Stimulated activated CD8-positive, alpha-beta memory T cell treated with anti-CD3 and anti-CD28 coated beads, Interleukin-2, amount 100 ng/mL, for 48 hours (primary cell): ENCODE measurements around the gene ARSG.
"Not testable (repeated sequence)": the region's sequence is repeated elsewhere in the genome, so short reads cannot be mapped to it uniquely, and the experiment has no call there.

Experiments used
- DNase-seq, 2 donors: peaks; one replicate each; pipeline ENCODE4 v3.0.0-alpha.2; 2020; ENCODE audit warnings: low read depth in 2 of 2

Gene ARSG

GRCh38 chr17:68329331-68329730, 38.0 kb downstream of the ARSG start:
- DNase-seq = no peak

- DNase-seq = not testable (repeated sequence)
Measured at GRCh38 chr17:68331932-68332331, 40.6 kb downstream of the ARSG start.

GRCh38 chr17:68334393-68334792, 43.1 kb downstream of the ARSG start:
- DNase-seq = no peak

GRCh38 chr17:68341482-68341881, 50.2 kb downstream of the ARSG start:
- DNase-seq = no peak

GRCh38 chr17:68343976-68344375, 52.7 kb downstream of the ARSG start:
- DNase-seq = no peak

- DNase-seq = peak in 1 of 2 donors; percentile 17
Measured at GRCh38 chr17:68344701-68345136, 53.4 kb downstream of the ARSG start.

GRCh38 chr17:68346448-68346847, 55.2 kb downstream of the ARSG start:
- peak; percentile 58 to 70 for DNase-seq

GRCh38 chr17:68347380-68347779, 56.1 kb downstream of the ARSG start:
- DNase-seq = no peak

- DNase-seq = no peak
Measured at GRCh38 chr17:68349157-68349556, 57.9 kb downstream of the ARSG start.

- DNase-seq = no peak
Measured at GRCh38 chr17:68351395-68351794, 60.1 kb downstream of the ARSG start.

- no peak for DNase-seq
Measured at GRCh38 chr17:68352041-68352440, 60.7 kb downstream of the ARSG start.

- DNase-seq = not testable (repeated sequence)
Measured at GRCh38 chr17:68352671-68353070, 61.4 kb downstream of the ARSG start.

- no peak for DNase-seq
Measured at GRCh38 chr17:68353111-68353521, 61.8 kb downstream of the ARSG start.

- not testable (repeated sequence) for DNase-seq
Measured at GRCh38 chr17:68354311-68354710, 63.0 kb downstream of the ARSG start.

GRCh38 chr17:68355108-68355507, 63.8 kb downstream of the ARSG start:
- DNase-seq = not testable (repeated sequence)

- DNase-seq = peak; percentile 36 to 41
Measured at GRCh38 chr17:68356520-68356919, 65.2 kb downstream of the ARSG start.

- no peak for DNase-seq
Measured at GRCh38 chr17:68356949-68357455, 65.7 kb downstream of the ARSG start.

- DNase-seq = no peak
Measured at GRCh38 chr17:68357886-68358285, 66.6 kb downstream of the ARSG start.

GRCh38 chr17:68359791-68360535, 68.7 kb downstream of the ARSG start:
- no peak for DNase-seq

- no peak for DNase-seq
Measured at GRCh38 chr17:68365469-68365868, 74.2 kb downstream of the ARSG start.

- DNase-seq = no peak
Measured at GRCh38 chr17:68368387-68368786, 77.1 kb downstream of the ARSG start.

GRCh38 chr17:68375566-68375965, 84.3 kb downstream of the ARSG start:
- DNase-seq = no peak

GRCh38 chr17:68376178-68376577, 84.9 kb downstream of the ARSG start:
- not testable (repeated sequence) for DNase-seq
